Left renal pelvis (tissue), 4 donors: Measurements from ENCODE around the gene ELMO1. TPM values are rescaled to one million over a fixed set of nuclear protein-coding genes. Genes with fewer than 3 reads are reported as not detected.

Source experiments
- DNase-seq, 4 donors: peaks; one replicate each; pipeline ENCODE4 v3.0.0-alpha.2; 2013; ENCODE audit warnings: low read depth in 4 of 4, low spot score in 3 of 4
- polyA plus RNA-seq, 4 donors: library from polyadenylated mRNA; unstranded; fragments of 120-200 nt; gene quantifications; one replicate each; pipeline ENCODE4 v1.2.1, GENCODE V29; 2013; ENCODE audit not compliant: insufficient read length in 4 of 4

ELMO1 gene
- polyA plus RNA-seq, 4 donors = 10.5 to 15.0 (median 10.6) TPM

DNA sequence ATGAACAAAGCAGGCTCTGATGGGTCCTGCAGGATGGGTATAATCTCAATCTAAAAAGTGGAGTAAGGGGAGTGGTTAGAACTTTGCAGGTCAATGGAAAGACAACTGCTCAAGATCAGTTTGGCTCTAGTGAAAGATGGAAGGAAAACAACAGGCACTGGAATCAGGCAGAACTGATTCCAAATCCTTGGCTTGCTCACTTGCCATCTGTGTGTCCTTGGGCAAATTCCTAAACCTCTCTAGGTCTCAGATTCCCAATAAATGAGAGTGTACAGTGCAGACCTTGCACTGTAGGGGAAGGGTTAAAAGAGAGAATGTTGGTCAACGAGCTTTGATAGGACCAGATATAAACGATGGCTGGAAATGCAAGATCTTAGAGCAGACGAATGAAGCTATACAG, 538.3 kb downstream of the ELMO1 start:
- no peak for DNase-seq

DNA sequence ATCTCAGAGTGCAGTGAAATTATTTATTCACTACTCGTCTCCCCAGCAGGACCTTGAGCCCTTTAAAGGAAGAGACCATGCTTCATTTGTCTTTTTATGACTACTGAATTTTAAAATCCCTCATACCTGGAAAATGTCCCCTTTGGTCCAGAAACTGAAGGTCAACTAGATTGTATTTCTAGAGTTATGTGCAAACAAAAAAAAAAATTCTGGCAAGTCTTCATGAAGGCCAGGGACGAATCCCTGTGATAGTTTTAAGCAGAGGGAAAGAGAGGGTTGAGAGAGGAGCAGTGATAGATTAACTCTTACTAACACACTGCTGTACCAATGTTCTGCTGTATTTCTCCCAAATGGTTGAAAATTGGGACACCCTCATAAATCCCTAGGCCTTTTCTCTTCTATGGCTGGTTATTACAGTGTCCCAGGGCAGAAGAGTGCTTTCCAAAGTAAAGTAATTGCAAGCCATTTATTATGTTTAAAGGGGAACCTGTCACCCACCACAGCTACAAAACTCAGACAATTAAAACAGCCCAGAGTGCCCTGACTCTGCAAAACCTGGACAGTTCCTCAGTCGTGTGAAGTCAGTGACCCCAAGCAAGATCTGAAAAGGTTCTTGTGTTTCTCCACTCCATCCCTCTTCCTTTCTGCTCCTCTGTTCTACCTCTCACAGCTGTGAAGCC, 541.6 kb downstream of the ELMO1 start:
- DNase-seq = no peak

DNA sequence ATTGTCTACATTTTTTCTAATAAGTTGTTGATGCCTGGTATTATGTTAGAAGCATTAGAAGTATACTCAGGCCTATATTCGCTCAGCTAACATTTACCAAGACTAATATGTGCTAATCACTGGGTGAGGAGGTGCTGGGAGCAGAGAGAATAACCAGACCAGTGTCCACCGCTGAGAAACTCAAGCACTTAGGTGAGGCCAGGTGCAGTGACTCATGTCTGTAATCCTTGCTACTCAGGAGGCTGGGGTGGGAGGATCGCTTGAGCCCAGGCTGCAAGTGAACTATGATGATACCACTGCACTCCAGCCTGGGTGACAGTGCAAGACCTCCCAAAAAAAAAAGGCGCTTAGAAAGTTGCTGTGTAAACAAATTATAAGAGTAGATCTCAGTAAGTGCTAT, 542.2 kb downstream of the ELMO1 start:
- DNase-seq = no peak

DNA sequence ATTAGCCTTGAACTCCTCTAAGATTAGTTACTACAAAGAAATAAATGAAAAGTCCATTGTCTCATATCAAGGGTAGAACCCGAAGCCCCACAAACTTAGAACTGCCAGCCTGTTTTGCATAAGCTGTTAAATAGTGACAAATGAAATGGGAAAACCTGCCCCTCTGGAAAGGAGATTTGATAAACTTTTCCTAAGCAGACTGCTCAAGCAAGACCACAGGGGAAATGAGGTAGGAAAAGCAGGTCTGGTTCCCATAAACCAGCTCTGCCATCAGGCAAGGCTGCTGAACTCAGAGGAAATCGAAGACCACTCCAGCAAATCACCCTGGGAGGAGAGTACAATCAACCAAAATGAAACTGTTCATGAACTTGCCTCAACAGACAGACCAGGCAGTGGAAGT, 542.8 kb downstream of the ELMO1 start:
- peak in 1 of 4 donors; percentile 24 for DNase-seq

DNA sequence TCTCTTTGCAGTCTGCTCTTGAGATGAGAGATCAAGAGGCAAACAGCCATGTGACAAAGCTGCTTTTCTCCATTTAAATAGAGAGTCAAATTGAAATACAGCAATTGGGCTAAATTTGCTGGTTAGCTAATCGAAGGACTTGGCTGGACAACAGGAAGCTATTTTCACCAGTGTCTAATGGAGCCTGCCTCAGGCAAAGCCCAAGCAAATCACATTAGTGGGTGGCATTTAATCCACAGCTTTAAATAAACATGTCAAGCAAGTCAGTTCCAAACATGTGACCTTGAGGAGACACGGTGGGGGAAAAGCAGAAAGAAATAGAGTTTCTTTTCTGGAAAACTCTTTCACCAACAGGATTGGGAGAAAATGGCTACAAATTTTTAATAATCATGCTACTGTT, 543.9 kb downstream of the ELMO1 start:
- no peak for DNase-seq

DNA sequence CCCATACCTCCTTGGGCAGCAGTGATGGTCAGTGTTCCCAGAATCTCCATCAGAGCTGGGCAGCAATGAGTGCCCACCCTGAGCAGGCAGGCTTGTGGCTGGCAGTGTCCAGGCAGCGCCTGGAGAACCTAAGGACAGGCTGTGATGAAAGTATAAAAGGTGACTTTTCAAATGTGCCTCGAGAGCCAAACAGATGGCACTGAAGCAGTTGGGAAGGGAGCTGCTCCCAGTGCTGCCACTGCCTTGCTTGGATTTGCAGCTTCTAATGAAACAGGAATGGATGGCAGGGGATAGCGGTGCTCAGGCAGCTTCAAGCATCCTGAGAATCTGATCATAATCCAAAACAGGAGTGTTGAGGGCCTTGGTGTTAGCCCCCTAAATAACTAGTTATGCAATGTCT, 544.6 kb downstream of the ELMO1 start:
- DNase-seq = no peak

DNA sequence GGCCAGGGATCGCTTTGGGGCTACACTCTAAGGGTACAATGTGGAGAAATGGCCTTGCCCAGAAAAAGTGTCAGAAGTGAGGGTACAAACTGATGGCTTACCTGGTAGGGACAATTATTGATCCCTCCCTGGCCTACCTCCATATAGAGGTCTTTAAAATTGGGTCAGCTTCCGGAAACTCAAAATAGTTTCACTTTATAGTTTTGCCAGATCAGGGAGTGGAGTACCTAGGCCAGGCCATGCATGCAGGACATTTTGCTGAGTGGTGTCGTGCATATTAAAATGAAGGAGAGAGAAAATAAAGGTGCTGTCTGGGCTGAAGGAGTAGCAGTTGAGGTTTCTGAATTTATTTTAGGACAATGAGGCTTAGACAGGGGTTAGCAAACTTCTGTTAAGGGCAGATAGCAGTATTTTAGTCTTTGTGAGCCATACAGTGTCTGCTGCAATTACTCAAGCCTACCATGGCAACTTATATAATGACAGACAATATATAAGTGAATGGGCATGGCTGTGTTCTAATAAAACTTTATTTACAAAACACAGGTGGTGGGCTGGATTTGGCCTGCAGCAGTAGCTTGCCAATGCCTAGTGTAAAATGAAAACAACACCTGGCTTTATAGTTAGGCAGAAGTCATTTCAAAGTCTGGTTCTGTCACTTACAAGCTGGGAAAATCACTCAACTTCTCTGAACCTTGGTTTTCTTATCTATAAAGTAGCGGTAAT, 547.5 kb downstream of the ELMO1 start:
- DNase-seq = no peak

DNA sequence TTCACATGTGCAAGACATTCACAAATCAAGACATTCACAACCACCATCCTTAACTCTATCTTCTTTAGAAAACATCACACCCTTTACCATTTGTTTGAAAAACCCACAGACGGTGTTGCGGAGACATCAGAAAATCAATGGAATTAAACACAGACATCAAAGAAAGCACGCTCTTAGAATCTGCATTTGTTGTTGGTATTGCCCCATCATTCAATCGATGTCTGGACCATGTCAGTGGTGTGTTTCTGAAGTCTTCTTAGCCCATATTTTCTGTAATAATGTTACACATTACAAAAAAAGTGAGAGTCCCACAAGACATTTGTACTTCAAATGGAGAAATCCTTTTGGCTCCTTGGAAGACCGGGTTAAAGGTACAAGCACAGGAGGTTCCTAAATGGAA, 550.5 kb downstream of the ELMO1 start:
- no peak for DNase-seq

DNA sequence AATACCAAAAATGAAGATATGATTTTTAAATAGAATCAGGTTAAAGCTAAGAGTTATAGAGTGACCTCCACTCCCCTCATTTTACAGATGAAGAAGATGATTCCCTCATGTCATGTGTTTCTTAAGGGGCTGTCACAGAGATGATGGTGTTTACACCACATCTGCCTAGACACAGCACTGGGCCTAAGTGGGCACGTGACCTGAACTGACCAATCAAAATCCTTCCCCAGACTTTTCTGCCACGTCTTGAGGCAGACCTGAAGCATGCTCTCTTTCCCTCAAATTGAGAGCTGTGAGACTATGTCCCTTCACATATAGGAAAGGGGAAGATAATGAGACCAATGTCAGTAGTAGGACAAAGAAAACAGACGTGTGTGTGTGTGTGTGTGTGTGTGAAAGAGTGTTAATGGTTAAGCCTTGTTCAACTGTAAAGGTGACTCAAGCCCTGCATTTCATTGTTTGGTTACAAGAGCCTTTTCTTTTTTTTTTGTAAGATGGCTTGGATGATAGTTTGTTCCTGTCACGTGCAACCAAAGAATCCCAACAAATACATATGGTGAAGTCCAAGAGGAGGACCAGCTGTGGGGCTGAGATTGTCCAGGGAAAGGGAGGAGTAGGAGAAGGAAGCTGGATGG, 551.6 kb downstream of the ELMO1 start:
- no peak for DNase-seq

DNA sequence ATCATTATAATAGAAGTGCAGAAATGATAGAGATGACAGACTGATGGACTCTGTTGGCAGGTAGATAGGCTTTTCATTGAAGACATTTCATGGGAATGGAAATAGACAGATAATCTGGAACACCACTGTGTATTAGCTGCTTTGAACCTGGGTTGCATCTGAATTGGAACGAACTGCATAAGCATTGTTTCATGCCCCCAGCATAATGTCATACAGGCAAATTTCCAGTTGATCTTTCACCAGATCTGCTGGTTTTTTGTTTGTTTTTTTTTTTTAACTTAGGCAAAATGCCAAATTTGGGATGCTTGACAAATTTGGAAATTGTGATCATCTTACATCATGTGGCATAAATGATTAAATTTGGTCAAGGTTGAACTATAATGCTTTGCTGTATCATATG, 552.2 kb downstream of the ELMO1 start:
- no peak for DNase-seq

DNA sequence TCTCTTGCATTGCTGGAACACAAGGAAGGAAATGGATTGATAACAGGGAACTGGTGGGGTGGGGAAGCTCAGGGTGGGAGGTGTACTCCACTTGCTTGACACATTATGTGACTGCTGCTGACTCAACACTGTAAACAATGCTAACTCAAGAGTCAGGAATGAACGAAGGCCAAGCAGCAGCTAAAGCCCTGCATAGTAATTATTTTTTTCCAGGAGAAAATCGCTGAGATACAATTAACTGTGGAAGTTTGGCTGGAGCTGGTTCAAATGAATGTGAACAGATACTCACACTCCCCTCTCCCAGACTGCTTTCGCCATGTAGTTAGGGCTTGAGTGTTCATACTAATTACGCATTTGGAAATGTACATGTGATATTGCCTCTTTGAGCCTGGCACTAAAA, 553.5 kb downstream of the ELMO1 start:
- DNase-seq = no peak

DNA sequence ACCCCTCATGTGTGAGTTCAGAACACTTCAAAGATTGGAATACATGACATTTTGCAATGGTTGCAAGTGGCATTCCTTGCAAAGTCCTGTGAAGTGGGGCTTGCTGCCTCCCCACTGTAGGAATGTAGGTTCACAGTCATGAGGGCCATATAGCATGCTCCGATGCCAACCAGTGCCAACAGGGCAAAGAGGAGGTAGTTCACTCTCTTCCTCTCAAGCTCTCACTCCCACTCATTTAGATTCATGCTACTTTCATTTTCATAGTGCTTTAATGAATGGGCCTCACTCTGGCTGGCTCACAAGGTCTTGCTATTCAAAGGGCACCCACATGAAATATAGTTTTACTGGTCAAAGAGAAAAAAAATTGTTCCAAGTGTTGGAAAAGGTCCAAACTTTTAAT, 554.5 kb downstream of the ELMO1 start:
- DNase-seq = no peak

DNA sequence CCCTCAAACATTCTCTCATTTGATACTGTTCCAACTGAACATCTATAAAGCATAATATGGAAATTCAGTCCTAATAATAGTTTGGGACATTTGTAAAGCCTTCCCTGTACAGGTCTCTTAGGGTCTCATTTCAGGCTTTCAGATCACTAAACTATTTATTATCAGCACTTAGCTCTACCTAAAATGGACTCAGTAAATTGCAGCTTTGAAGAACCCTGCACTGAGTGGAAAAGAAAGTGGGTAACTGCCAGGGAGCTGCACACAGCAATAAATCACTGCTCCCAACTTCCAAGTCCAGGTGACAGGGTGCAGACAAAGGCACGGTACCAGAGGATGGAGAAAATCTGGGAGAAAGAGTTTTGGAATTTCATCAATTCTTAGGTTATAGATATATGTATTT, 559.5 kb downstream of the ELMO1 start:
- no peak for DNase-seq

DNA sequence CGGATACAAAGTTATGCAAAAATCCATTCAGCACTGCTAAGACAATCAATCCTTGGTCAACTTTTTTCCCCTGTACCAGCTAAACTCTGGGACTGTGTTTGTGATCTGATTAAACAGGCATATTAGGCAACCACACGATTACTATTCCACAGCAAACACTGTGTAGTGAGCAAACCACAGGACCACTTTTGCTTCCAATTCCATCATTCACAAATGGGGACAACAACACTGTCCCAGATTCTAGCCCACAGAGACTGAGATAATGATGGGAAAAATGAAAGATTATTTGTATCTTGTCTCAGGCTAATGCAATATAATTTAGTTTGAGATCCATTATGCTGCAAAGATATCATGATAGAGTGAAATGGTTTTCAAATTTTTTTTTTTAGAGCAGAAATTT, 560.7 kb downstream of the ELMO1 start:
- no peak for DNase-seq

DNA sequence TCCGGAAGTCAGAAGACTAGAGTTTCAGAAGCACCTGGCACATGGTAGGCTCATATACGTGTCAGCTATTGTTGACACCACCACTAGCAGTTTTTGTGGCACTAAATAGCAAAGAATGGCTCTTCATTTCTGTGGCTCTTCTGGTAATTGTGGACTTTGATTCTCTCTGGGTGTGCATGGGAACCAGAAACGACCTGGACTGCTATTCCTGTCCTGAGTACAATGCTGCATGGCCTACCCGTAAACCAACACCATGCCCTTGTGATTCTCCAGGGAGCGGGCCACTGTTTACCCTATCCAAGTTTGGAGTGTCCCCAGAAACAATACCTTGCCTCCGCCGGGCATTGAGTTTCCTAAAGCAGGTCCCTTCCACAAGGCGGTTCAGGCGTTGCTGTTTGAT, 561.4 kb downstream of the ELMO1 start:
- no peak for DNase-seq

DNA sequence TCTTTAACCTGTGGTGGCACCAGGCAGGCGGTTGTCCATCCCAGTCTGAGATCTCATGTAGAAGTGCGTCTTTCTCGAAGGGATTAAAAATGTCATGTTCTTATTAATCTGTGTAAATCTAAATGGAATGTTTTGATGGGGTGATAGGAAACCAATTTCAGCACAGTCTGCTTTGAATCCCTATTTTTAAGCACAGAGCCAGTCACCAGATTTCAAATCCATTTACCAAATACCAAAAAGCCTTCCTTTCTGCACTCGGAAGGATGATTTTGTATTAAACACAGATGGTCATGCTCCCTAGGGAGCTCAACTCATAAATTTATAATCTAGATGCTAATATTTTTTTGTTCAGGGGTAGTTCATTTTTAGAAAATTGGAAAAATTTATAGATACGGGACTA, 563.8 kb downstream of the ELMO1 start:
- no peak for DNase-seq

DNA sequence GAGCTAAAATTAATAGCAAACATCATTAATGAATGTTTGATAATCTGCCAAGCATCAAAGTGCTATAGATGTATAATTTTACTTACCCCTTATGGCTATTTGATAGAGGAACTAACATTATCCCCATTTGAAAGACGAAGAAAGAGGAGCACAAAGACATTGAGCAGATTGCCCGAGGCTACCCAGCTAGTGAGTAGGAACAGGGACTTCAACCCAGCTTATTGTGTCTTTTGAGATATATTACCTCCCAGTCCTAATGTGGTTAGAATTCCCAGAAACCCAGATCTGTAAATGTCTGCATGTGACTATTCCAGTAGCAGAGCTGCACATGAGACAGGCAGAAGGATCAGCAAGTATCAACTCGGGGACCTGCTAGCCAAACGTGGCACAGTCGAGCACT, 564.3 kb downstream of the ELMO1 start:
- DNase-seq = no peak

DNA sequence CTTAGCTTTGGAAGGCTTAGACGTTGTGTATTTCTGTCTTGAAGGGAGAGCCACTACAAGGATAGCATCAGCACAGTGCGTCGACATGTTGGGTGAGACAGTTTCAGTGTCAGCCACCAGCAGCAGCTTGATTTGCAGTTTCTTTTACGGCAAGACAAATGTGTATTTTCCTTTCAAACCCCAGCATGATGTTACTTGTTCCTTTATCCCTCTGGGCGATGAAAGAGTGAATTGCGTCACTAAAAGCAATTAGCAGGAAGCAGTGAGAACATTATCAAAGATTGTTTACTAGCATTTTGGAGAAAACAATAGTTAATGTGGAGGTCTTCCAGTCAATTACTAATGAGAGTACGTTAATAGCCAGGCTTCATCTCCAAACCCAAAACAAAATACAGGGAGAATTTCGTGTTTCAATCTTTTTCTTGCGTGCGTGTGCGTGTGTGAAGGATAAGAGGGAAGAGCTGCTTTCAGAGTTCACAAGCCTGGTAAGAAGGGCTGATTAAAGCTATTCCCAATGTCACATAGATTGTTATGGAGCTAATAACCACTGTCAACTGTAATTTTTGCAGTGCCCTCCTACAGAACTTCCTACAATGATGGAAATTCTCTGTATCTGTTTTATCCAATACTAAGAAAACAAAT, 567.3 kb downstream of the ELMO1 start:
- no peak for DNase-seq

DNA sequence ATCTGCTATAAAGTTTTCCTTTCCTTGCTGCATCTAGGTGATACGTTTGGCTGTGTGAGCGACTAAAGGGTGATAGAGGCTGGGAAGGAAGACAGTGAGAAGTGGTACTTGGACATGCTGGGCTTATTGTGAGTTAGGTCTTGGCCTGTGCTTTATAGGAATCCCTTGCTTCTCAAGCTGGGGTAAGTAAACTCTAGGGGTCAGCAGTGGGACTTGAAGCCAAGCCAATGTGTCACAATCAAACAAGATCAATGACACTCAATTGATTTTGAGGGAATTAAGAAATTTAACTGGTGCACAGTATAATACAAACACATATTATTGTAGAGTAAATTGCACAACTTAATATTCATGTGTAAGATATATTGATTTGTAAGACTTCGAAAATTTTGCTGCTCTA, 568.6 kb downstream of the ELMO1 start:
- no peak for DNase-seq

DNA sequence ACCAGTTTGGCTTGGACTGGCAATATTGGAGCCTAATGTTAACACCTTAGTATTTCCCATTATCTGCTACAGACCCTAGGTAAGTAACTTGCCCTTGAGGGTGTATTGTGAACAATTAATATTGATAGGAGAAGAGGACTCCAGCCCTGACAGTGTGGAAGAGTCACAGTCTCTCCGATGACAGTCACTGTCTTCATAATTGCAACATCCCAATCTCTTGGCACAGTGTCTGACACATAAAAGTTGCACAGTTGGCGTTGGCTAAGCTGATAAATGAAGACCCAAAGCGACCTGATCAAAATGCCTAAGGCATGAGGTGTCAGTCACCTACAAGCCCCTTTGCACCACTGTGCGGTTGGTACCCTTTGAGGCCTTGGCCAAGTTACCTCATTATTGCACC, 569.6 kb downstream of the ELMO1 start:
- no peak for DNase-seq

DNA sequence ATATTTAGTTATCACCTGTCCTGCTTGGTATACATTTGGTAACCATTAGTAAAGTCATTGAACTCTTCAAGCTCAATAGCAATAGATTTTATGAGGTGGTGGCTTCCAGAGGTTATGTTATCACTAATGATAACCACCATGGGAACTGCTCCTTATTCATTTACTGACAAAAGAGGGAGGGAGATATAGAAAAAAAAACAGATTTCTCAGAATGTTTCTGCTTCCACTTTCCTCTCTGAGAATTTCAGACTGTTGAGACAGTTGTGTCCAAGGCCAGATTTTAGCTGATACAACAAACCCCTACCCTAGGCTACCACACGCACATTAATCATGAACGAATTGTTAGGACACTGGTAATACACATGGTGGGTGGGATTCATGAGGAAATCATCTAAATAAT, 570.4 kb downstream of the ELMO1 start:
- no peak for DNase-seq

DNA sequence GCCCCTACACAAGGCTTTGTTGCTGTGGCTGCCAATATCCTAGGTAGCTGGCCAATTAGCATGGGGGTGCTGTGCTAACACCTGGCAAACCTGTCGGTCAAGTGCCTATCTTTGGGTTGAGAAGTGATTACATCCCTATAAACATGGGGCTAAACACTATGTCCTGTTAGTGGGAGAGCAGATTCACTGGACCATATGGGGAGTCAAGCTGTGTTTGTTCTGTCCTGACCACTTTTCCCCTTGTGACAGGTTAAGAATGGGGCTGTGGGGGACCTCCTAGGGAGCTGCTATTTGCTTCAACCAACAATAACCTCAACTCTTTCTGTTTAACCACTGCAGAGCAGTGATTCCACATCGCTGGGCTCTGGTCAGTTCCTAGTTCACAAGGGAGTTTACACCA, 572.9 kb downstream of the ELMO1 start:
- DNase-seq = no peak
